Stomach (tissue), 9 donors: ENCODE results near the gene WNK2. TPM values are rescaled to one million over a fixed set of nuclear protein-coding genes. Genes with fewer than 3 reads are reported as not detected.

ENCODE experiments used
- DNase-seq, 2 donors: peaks; one replicate each; pipeline versions ENCODE4 v3.0.0 to v3.0.0-alpha.2; 2013 to 2019
- H3K27ac ChIP-seq, 5 donors: fragments of 200-600 bp in 4 of 5; sonication (generic) in 4 of 5; one replicate each; pipeline ENCODE4 v1.5.1; 2013 to 2019; ENCODE audit warnings: mild to moderate bottlenecking in 1 of 5, moderate library complexity in 1 of 5
- H3K27me3 ChIP-seq, 3 donors: fragments of 200-600 bp; sonication (generic); one replicate each; pipeline ENCODE4 v1.5.1; 2017 to 2019; ENCODE audit warnings: mixed run types in 1 of 3
- H3K36me3 ChIP-seq, 4 donors: fragments of 200-600 bp; sonication (generic); 1 replicate in 3 of 4; 2 replicates in 1 of 4; pipeline ENCODE4 v1.5.1; 2016 to 2019
- H3K4me1 ChIP-seq, 4 donors: fragments of 200-600 bp; sonication (generic); one replicate each; pipeline ENCODE4 v1.5.1; 2016 to 2019
- H3K4me3 ChIP-seq, 4 donors: fragments of 200-600 bp; sonication (generic) in 3 of 4; one replicate each; pipeline ENCODE4 v1.5.1; 2016 to 2019; ENCODE audit warnings: mild to moderate bottlenecking in 1 of 4
- H3K9me3 ChIP-seq, 4 donors: fragments of 200-600 bp; sonication (generic); one replicate each; pipeline ENCODE4 v1.5.1; 2016 to 2019
- CTCF ChIP-seq, 7 experiments: fragments of 450-650 bp in 4 of 7; fragments of 200-600 bp in 3 of 7; sonication (generic) in 3 of 7; IDR thresholded peaks; one replicate each; pipeline ENCODE4 v1.5.1; 2016 to 2019; ENCODE audit warnings: antibody characterized with exemption in 7 of 7, control low read depth in 2 of 7, mild to moderate bottlenecking in 1 of 7
- EP300 ChIP-seq: sonication (generic); formaldehyde crosslinking; IDR thresholded peaks from one replicate; pipeline ENCODE4 v1.6.1; 2017; ENCODE audit warnings: antibody characterized with exemption
- POLR2A ChIP-seq, 4 donors: fragments of 450-650 bp; IDR thresholded peaks; one replicate each; pipeline ENCODE4 v1.6.1; 2016; ENCODE audit warnings: antibody characterized with exemption in 4 of 4, control low read depth in 2 of 4, mild to moderate bottlenecking in 1 of 4, moderate library complexity in 1 of 4
- POLR2AphosphoS5 ChIP-seq, 3 donors: sonication (generic); formaldehyde crosslinking; IDR thresholded peaks; one replicate each; pipeline ENCODE4 v1.6.1; 2016; ENCODE audit warnings: antibody characterized with exemption in 3 of 3
- WGBS, 5 donors: extraction: QIAGEN DNeasy Blood & Tissue Kit in 3 of 5; methylation state at CpG; one replicate each; pipeline versions ENCODE4 v1.1.5 to v1.1.7; 2013 to 2018; 5-methylcytosine and 5-hydroxymethylcytosine counted together
- intact Hi-C: fragments of 100-400 bp; cut with DNase I; formaldehyde crosslinking; loops from one replicate; pipeline ENCODE4 v1.15.1; 2023; ENCODE audit warnings: low total_unique reads
- polyA plus RNA-seq, 3 donors: library from polyadenylated mRNA; stranded (reverse); fragments of 200-250 nt; gene quantifications; one replicate each; pipeline ENCODE4 v1.2.3, GENCODE V29; 2013
- total RNA-seq, 5 donors: library from RNA; depleted of rRNA; stranded (reverse); fragments of >200 nt; gene quantifications; one replicate each; pipeline versions ENCODE4 v1.1.0 to v1.2.3, GENCODE V29; 2014 to 2016
- donor health status: healthy with polysubstance abuse.
- donor health status: Bipolar disorder and iron deficiency.
- donor health status: healthy.

Gene WNK2
- total and polyA plus RNA-seq, 8 donors, result 1.2 to 700 (median 15.9) TPM

- TF ChIP-seq POLR2AphosphoS5 (IDR thresholded peaks at IDR 0.05) (no peak), CTCF (IDR thresholded peaks at IDR 0.05) (no peak), POLR2A (IDR thresholded peaks at IDR 0.05) (no peak), EP300 (no peak)
- no peak overlapping the region for H3K27ac ChIP-seq
- no peaks in the 10 kb centered on the region for H3K27me3 ChIP-seq
These were observed 185.7 kb downstream of the WNK2 start for GRCh38 chr9:93369686-93370085.

More at GRCh38 chr9:93369686-93370085, 185.7 kb downstream of the WNK2 start:
- Histone ChIP-seq H3K9me3 (no peaks in the 10 kb centered on the region), H3K4me3 (no peak overlapping the region), H3K36me3 (no peaks in the 10 kb centered on the region), H3K4me1 (no peaks in the 10 kb centered on the region)
- intact Hi-C loops, result no loop called here
- 78 to 94% (median 90%) methylated on average over 1 of the region's 1 CpG for WGBS, 5 donors
- DNase-seq, result no peak

Other genes with a start within 250 kb of the WNK2 start
- 1 to 10 TPM; 2.2 to 8.8 (median 5.4) TPM for gene FGD3, start 236.6 kb upstream of the WNK2 start, total RNA-seq
- 1 to 10 TPM; 1.7 to 2.3 (median 2.0) TPM for gene FGD3, start 236.6 kb upstream of the WNK2 start, polyA plus RNA-seq
- 1 to 10 TPM in 3 of 5 donors, not detected in 2; 1.7 to 4.5 (median 2.4) TPM for gene SUSD3, start 125.4 kb upstream of the WNK2 start, total RNA-seq
- 1 to 10 TPM; 2.0 to 3.4 (median 2.9) TPM for gene SUSD3, start 125.4 kb upstream of the WNK2 start, polyA plus RNA-seq
- gene CARD19, start 87.9 kb upstream of the WNK2 start, total RNA-seq, result 10 to 100 TPM; 14.3 to 95.1 (median 58.0) TPM
- 10 to 100 TPM; 32.9 to 46.6 (median 44.5) TPM for gene CARD19, start 87.9 kb upstream of the WNK2 start, polyA plus RNA-seq
- 100 to 1,000 TPM in 2 of 5 donors, 10 to 100 TPM in 2, 1 to 10 TPM in 1; 9.3 to 153 (median 30.0) TPM for gene NINJ1, start 49.9 kb upstream of the WNK2 start, total RNA-seq
- gene NINJ1, start 49.9 kb upstream of the WNK2 start, polyA plus RNA-seq, result 10 to 100 TPM; 34.2 to 63.3 (median 35.0) TPM